K562 (cell line): ENCODE measurements around the gene CEMIP. TPM values are rescaled to one million over a fixed set of nuclear protein-coding genes. Genes with fewer than 3 reads are reported as not detected.

Source experiments
- BRD9 ChIP-seq: fragments of 450-650 bp; IDR thresholded peaks from 2 replicates; pipeline ENCODE4 v1.6.1; 2018; ENCODE audit warnings: low read depth; ENCODE audit not compliant: partially characterized antibody
- GTF3C2 ChIP-seq: IDR thresholded peaks from 3 replicates; pipeline ENCODE4 v1.6.1; 2011; ENCODE audit warnings: borderline replicate concordance, mild to moderate bottlenecking, moderate library complexity; ENCODE audit not compliant: insufficient read length; ENCODE audit errors: extremely low read depth
- MXD1 ChIP-seq: fragments of 250-450 bp; sonication (Bioruptor Pico); IDR thresholded peaks from 2 replicates; pipeline ENCODE4 v1.8.0; 2021; ENCODE audit warnings: borderline replicate concordance, mild to moderate bottlenecking, moderate library complexity; ENCODE audit not compliant: poor library complexity, severe bottlenecking
- MYC ChIP-seq, 2 experiments: fragments of 250-450 bp in 1 of 2; sonication (Bioruptor Pico) in 1 of 2; IDR thresholded peaks; 2 replicates each; pipeline versions ENCODE4 v1.5.1 to v1.6.1; 2012 to 2021; ENCODE audit warnings: low read depth in 2 of 2, borderline replicate concordance in 1 of 2, improper control_type of control experiment in 1 of 2, low read length in 1 of 2, mild to moderate bottlenecking in 1 of 2, moderate library complexity in 1 of 2
- NR1H2 ChIP-seq: sonication (generic); formaldehyde crosslinking; IDR thresholded peaks from 2 replicates; pipeline ENCODE4 v1.4.0; 2020; ENCODE audit warnings: mild to moderate bottlenecking, missing genetic modification reagents
- PCBP2 ChIP-seq: fragments of 200-400 bp; formaldehyde crosslinking; IDR thresholded peaks from 2 replicates; pipeline ENCODE4 v1.6.1; 2018; ENCODE audit warnings: low read length, low read depth, mild to moderate bottlenecking, moderate library complexity; ENCODE audit not compliant: poor library complexity, severe bottlenecking
- POU5F1 ChIP-seq: fragments of 150-350 bp; IDR thresholded peaks from 2 replicates; pipeline ENCODE4 v1.6.1; 2014; ENCODE audit warnings: borderline replicate concordance, low read length, low read depth, mild to moderate bottlenecking; ENCODE audit not compliant: partially characterized antibody
- SIX5 ChIP-seq, 2 experiments: IDR thresholded peaks; 2 replicates each; pipeline ENCODE4 v1.6.1; 2011; ENCODE audit warnings: low read length in 2 of 2, borderline replicate concordance in 1 of 2, low read depth in 1 of 2, mild to moderate bottlenecking in 1 of 2, moderate library complexity in 1 of 2; ENCODE audit not compliant: insufficient read depth in 1 of 2
- SMARCE1 ChIP-seq: fragments of 450-650 bp; IDR thresholded peaks from 2 replicates; pipeline ENCODE4 v1.7.1; 2016; ENCODE audit warnings: mild to moderate bottlenecking
- TFAM ChIP-seq: fragments of 250-450 bp; sonication (Bioruptor Pico); conservative IDR thresholded peaks from 2 replicates; pipeline ENCODE4 v1.5.0; 2021; ENCODE audit warnings: mild to moderate bottlenecking, moderate library complexity
- polyA plus RNA-seq, 8 experiments: library from polyadenylated mRNA; depleted of rRNA in 4 of 8; stranded (reverse) in 5 of 8; unstranded in 3 of 8; fragments of >200 nt; fragmentation: Nextera tagmentation in 2 of 8; fragmentation: Illumina TruSeq in 1 of 8; extraction: Ambion mirVana in 2 of 8; extraction: Trizol in 1 of 8; gene quantifications; 2 replicates each; pipeline versions ENCODE4 v1.2.1 to v1.2.3, GENCODE V29; 2011 to 2014; ENCODE audit warnings: inconsistent platforms in 1 of 8, missing spikeins in 1 of 8
- total RNA-seq, 7 experiments: library from RNA; depleted of rRNA in 6 of 7; stranded (reverse); fragments of >200 nt in 6 of 7; fragmentation: Illumina TruSeq in 2 of 7; extraction: Trizol in 2 of 7; gene quantifications; 2 replicates each; pipeline versions ENCODE4 v1.2.1 to v1.2.3, GENCODE V29; 2011 to 2021; ENCODE audit warnings: low replicate concordance in 1 of 7

Gene CEMIP
- total and polyA plus RNA-seq, 9 of the 15 experiments (the other 6 are each of a cell fraction or from before 2014, with no cell fraction given), result 0.33 TPM; not detected in 8

- no peak for TF ChIP-seq GTF3C2
- TF ChIP-seq PCBP2, result no peak
- TF ChIP-seq SMARCE1, result 0 out of 2 replicates have a peak, but pooled peaks have one; percentile 8
- no peak for TF ChIP-seq NR1H2
- no peak for TF ChIP-seq SIX5 (IDR thresholded peaks at IDR 0.05; ENCODE audit: borderline replicate concordance in 1 of 2, insufficient read depth in 1 of 2, low read depth in 1 of 2, low read length in 2 of 2)
- no peak for TF ChIP-seq MYC (IDR thresholded peaks at IDR 0.05; ENCODE audit: low read depth, low read length)
- 0 out of 2 replicates have a peak, but pooled peaks have one; percentile 43 for TF ChIP-seq MYC (CRISPR knock-in tag; IDR thresholded peaks at IDR 0.05; ENCODE audit: borderline replicate concordance, low read depth)
- TF ChIP-seq POU5F1, result no peak
- no peak for TF ChIP-seq TFAM (CRISPR knock-in tag)
- peak; percentile 51 for TF ChIP-seq BRD9
- TF ChIP-seq MXD1 (CRISPR knock-in tag), result no peak
These were observed 221.0 kb downstream of the CEMIP start (continued) for GRCh38 chr15:81000144-81000623.
